GM18907 (cell line): ENCODE results near the gene MGLL.
A peak's percentile ranks its signal among the peaks of the same experiment; 100 is the strongest.

Experiments
- ATAC-seq: cut with Tn5 transposase; IDR thresholded peaks from one replicate; pipeline ENCODE4 v1.9.1; 2021; ENCODE audit warnings: mild to moderate bottlenecking, moderate library complexity; ENCODE audit not compliant: unreplicated experiment

Gene MGLL

DNA sequence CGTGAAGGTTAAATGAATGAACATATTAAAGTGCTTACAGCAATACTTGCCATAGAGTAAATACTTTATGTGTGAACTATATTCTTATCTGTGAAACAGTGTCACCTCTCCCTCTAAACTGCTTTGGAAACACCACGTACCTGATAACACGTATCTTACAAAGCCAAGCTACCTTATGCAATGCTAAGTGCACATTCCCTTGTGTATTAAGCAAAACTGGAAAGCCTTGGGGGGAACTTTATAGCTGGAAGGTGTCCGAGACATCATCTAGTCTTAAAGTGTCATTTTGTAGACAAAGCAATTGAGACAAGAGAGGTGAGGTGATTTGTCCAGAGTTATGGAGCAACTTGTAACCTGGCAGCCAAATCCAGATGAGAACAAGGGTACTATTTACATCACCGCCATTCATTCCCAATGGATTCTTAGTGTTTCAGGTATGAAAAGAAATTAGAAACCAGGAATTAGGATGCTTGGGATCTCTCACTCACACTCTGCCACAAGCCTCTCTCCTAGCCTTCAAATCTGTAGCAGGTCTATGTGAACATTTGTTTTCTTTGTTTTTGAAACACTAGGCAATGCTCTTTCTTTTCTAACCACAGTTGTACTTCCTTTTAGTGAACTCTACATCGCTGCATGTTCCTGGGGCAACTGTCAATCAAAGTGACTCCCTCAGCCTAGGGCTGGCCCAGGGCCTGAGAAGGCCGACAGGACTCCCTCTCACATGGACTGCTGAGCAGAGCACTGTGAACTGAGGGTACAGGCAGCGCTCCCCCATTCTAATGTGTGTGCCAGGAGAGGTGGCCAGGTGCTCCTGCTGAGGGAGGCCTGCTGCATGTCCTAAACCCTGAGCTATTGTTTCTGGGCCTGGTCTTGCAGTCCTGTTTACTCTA, 13.9 kb upstream of the MGLL start:
- peak; percentile 83 for ATAC-seq

DNA sequence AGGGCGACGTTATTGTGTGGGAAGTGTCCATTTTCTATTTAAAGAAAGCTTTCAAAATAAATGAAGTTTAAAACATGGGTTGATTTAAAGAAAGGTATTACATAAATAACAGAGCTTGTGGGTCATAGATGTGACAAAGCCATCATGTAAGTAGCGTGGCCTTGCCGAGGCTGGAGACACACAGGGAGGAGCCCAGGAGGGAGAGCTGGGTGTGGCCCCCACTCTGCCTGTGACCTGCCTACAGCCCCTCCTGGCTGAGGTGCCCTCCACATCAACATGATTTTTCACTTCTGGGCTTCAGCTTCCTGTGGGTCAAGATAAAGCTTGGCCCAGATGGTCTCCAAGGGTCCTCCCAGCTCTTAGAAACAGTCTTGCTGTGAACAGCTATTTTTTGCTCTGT, 12.5 kb upstream of the MGLL start:
- peak; percentile 24 for ATAC-seq

DNA sequence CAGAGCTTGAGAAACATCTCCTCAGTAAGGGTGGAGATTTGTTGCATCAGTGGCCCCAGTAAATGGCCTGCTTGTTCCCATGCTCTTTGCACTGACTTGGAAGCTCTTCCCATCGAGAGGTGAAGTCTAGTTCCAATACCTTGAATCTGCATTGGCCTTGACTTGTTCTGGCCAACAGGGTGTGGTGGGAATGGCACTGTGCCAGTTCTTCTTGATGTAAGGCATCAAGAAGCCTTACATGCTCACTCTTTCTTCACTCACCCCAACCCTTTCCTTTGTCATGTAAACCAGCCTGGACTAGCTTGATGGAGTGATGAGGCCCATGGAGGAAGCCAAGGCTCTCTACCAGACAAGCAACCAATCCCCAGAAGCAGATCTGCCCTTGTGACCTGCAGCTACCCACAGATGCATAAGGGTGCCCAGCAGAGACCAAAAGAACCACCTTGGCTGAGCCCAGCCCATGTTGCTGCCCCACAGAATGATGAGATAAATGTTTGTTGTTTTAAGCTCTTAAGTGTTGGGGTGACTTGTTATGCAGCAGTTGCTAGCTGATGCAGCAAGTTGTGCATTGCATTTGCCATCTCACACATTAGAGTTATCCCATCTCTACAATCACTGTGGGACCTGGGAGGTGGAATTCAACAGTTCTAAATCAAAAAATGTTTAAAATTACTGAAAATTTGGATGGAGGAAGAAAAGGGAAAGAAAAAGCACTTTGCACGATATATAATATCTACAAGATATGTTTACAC, 11.1 kb upstream of the MGLL start:
- ATAC-seq: no peak

GRCh38 chr3:127831723-127832172, 9.4 kb upstream of the MGLL start:
- no peak for ATAC-seq

- ATAC-seq: no peak
Observed at GRCh38 chr3:127829537-127829936, 7.2 kb upstream of the MGLL start.

DNA sequence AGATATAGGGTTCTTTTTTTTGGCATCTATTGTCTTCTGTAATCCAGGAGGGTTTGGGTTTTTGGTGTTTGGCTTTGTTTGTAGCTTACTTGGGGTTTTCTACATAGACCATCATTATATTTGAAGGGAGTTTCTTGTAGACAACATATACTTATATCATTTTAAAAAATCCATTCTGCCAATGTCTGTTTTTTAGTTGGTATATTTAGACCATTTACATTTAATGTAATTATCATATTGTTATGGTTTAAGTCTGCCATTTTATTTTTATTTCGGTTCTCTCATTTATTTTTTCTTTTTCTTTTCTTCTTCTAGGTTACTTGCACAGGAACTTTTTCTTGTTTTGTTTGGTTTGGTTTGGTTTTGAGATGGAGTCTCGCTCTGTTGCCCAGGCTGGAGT, 5.5 kb upstream of the MGLL start:
- ATAC-seq: no peak

GRCh38 chr3:127825756-127826155, 3.4 kb upstream of the MGLL start:
- no peak for ATAC-seq

- ATAC-seq: no peak
Observed at GRCh38 chr3:127824151-127824825, 2.0 kb upstream of the MGLL start.

DNA sequence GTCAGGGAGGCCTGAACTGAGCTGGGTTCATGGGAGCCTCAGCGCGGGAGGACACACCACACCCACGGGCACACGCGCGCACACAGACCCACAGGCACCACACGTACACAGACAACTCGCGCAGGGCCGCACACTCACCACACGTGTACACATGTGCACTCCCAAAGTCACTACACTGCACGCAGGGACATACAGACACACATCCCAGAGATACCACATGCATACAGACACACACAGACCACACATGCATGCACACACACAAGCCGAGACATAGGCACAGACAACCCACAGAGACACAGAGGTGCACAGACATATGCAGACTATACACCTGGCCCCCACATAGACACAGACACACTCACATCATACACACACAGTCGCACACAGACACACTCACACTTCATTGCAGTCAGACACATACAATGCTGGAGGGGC, 1.1 kb upstream of the MGLL start:
- ATAC-seq: no peak

- peak; percentile 27 for ATAC-seq
Observed at GRCh38 chr3:127822682-127823425, 539 bp upstream of the MGLL start.

DNA sequence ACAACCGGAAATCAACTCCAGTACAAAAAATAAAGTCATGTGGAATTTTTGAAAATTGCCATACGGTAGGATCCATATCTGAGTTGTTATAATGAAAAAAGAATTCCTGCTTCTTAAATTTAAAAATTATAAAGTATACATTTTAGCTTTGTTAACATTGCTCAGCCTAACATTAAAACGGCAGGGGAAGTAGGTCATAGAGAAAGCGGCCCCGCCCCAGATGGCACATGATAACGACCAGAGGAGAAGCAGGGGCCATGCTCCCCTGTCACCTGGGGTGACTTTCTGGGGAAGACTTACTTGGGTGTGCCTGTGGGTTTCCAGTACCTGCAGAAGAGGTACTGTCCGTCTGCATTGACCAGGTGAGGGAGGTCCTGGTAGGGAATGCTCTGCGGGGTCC, 921 bp downstream of the MGLL start:
- no peak for ATAC-seq

DNA sequence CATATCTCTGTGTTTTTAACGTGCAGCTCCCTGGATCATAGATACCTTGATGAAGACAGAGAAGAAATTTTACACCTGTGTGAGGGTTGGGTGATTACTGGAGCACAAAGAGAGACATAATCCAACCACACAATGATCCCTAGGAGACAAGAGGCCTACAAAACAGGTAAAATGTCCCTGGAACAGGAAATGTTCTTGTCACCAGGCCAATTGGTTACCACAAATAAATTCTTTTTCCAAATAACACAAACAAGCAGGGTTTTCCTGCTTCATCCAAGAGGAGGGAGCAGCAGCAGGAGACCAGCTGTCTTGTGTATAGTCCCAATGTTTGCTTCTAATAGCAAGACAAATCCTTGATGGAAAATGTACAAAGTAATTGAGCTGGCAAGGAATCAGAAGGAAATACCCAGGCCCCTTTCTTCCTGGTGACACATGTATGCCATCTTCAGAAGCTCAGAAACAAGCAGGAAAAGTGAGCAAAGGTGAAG, 1.4 kb downstream of the MGLL start:
- no peak for ATAC-seq

GRCh38 chr3:127820221-127820825, 2.0 kb downstream of the MGLL start:
- ATAC-seq: peak; percentile 45

GRCh38 chr3:127819656-127820055, 2.7 kb downstream of the MGLL start:
- ATAC-seq: no peak

DNA sequence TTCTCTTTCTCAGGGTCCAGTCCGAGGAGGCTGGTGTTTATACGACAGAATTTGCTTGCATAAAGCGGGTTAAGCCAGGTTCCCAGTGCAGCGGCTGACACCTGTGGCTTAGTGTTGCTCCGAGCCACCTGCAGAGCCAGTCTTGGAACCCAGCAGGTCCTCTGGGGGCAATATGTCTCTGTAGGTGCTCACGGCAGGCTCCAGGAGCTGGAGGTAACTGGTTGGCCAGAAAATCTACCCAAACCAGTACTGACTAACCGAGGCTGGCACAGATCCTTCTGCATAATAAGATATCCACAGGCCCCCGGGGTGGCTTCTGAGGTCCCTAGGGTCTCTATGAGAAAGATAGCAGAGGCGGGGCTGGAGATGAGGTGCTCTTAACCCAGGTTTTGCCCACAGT, 3.2 kb downstream of the MGLL start:
- ATAC-seq: no peak

DNA sequence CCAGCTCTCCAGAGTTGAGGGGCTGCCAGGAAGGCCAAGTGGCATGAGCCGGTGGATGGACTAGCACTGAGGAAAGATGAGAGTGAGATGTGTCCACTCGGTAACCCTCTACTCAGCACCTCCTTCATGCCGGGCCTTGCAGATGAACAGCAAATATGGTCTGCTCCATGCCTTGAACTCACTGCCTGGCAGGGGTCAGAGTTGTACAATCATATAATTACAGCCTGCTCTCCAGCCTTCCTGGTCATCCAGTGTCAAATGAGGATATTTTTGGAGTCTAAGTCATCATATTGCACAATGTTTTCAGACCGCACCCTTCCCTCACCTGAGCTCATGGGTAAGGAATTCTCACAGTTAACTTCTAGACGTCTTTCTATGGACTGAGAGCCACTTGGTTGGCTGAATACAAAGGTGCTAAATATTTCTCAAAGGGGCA, 4.9 kb downstream of the MGLL start:
- no peak for ATAC-seq

GRCh38 chr3:127816783-127817405, 5.4 kb downstream of the MGLL start:
- ATAC-seq: no peak

DNA sequence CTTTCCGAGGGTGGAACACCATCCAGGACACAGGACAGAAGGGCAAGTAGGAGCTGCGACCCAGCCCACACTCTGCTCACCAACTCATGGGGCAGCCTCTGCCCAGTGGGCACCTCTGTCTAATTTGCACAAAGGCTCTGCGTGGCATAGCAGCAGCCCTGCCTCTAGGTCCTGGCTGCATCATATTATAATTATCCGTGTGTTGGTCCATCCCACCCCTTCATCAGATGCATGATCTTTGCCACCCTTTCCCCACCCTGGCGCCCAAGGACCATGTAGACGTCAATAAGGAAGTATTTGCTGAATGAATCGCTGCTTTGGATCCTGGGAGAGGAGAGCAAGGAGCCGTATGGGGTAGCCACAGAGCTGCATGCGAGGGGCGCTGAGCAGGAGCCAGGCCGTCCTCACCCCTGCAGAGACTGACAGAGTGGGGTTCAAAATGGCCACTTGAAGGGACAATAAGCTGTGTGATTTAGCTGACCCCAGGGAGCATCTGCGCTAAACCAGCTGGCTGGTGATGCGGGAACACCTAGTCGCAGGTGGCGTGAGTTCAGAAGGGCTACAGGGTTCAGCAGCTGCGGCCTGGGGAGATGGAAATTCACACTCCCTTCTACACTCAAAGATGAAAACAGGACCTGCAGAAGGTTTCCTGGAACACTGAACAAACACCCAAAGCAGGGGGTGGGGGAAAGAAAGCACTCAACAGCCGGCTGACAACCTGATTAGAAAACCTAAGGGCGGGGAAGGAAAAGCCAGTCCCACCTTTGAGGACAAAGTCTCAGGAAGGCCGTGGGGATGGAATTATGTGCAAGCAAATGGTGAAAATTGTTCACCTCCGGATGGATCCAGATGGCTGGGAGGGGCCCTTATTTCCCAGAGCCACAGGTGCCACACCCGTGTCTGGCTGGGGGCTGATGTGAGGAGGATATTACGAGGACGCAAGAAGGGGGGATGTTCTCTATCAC, 6.4 kb downstream of the MGLL start:
- ATAC-seq: no peak

DNA sequence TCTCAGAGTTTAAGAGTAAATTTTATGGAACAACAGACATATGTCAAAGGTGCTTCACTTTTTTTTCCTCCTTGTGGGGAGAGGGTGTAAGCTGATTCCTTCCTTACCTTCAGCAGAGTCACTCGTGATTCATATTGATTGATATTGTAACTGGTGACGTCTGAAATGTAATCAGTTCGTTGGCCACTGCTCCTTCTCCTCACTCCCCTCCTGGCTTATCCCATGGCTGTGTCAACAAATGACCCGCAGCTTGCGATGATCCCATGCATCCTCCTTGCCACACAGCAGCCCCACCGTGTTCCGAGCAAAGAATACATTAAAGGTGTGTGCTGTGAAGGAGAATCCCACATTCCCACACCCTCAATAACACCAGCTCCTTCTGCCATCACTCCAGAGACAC, 7.3 kb downstream of the MGLL start:
- ATAC-seq: no peak
